KMS-11 (cell line): ENCODE results near the gene KLHDC7B.

Source experiments
- H2AFZ ChIP-seq: fragments of 200-600 bp; sonication (generic); 2 replicates; pipeline ENCODE4 v1.6.1; 2016; ENCODE audit warnings: antibody characterized with exemption, mixed run types, low read depth
- H3K27ac ChIP-seq: fragments of 200-600 bp; sonication (generic); 2 replicates; pipeline ENCODE4 v1.6.1; 2016; ENCODE audit warnings: mild to moderate bottlenecking, mixed run types
- H3K27me3 ChIP-seq: fragments of 200-600 bp; sonication (generic); 2 replicates; pipeline ENCODE4 v1.6.1; 2017; ENCODE audit warnings: mild to moderate bottlenecking, low read depth, mixed run types, moderate library complexity; ENCODE audit not compliant: insufficient read depth
- H3K36me3 ChIP-seq: fragments of 200-600 bp; sonication (generic); 2 replicates; pipeline ENCODE4 v1.6.1; 2017; ENCODE audit warnings: mild to moderate bottlenecking, mixed run types; ENCODE audit not compliant: insufficient read depth
- H3K4me1 ChIP-seq: fragments of 200-600 bp; sonication (generic); 2 replicates; pipeline ENCODE4 v1.6.1; 2016; ENCODE audit warnings: mild to moderate bottlenecking, low read depth, mixed run types; ENCODE audit not compliant: poor library complexity, severe bottlenecking
- H3K4me2 ChIP-seq: fragments of 200-600 bp; sonication (generic); 2 replicates; pipeline ENCODE4 v1.7.0; 2016; ENCODE audit warnings: mild to moderate bottlenecking, mixed run types
- H3K4me3 ChIP-seq: fragments of 200-600 bp; sonication (generic); IDR thresholded peaks from 2 replicates; pipeline ENCODE4 v1.6.1; 2017; ENCODE audit warnings: low read depth, low read length, mixed read lengths; ENCODE audit not compliant: insufficient read depth
- H3K79me2 ChIP-seq: fragments of 200-600 bp; sonication (generic); 2 replicates; pipeline ENCODE4 v1.6.1; 2016; ENCODE audit warnings: low read depth, mixed run types; ENCODE audit not compliant: insufficient read depth
- H3K9ac ChIP-seq: fragments of 200-600 bp; sonication (generic); 2 replicates; pipeline ENCODE4 v1.6.1; 2016; ENCODE audit warnings: mild to moderate bottlenecking, mixed run types
- H4K20me1 ChIP-seq: fragments of 200-600 bp; sonication (generic); 2 replicates; pipeline ENCODE4 v1.6.1; 2016; ENCODE audit warnings: mild to moderate bottlenecking, mixed run types; ENCODE audit not compliant: insufficient read depth
- CTCF ChIP-seq: fragments of 200-600 bp; sonication (generic); conservative IDR thresholded peaks from 2 replicates; pipeline ENCODE4 v1.6.1; 2017; ENCODE audit warnings: low read depth, mild to moderate bottlenecking, antibody characterized with exemption, low read length, moderate library complexity, mixed read lengths

The KLHDC7B gene

GRCh38 chr22:50561401-50562358 is 16.0 kb downstream of the KLHDC7B start:
- H4K20me1 ChIP-seq = no peaks in the 10 kb centered on the region
- H2AFZ ChIP-seq = no peak overlapping the region
- no peaks in the 10 kb centered on the region for H3K36me3 ChIP-seq
- no peak overlapping the region for H3K4me2 ChIP-seq
- H3K27me3 ChIP-seq = no peaks in the 10 kb centered on the region
- H3K4me3 ChIP-seq = no peak overlapping the region
- no peak overlapping the region for H3K9ac ChIP-seq
- TF ChIP-seq CTCF = no peak
- H3K79me2 ChIP-seq = no peaks in the 10 kb centered on the region
- no peak overlapping the region for H3K27ac ChIP-seq
- peaks cover 6% of the 10 kb centered on the region for H3K4me1 ChIP-seq

GRCh38 chr22:50562523-50563412 is 17.1 kb downstream of the KLHDC7B start, which contains the start of gene SYCE3:
Gene SYCE3, minus strand, starts transcription at chr22:50562919. Its CDS starts 6,514 bp downstream, at chr22:50556405.
- peak; percentile 61 for TF ChIP-seq CTCF
- Histone ChIP-seq H3K4me2 (peak within 1 kb of the TSS; percentile 80), H3K36me3 (no peaks in the 10 kb centered on the region), H4K20me1 (no peaks in the 10 kb centered on the region), H3K79me2 (no peaks in the 10 kb centered on the region), H3K27ac (no peak within 1 kb of the TSS), H2AFZ (peak within 1 kb of the TSS; percentile 73), H3K4me1 (peaks cover 6% of the 10 kb centered on the region), H3K4me3 (no peak within 1 kb of the TSS), H3K27me3 (no peaks in the 10 kb centered on the region), H3K9ac (peak within 1 kb of the TSS; percentile 27; the same call in 1 of the 2 replicates)

- Histone ChIP-seq H3K4me1 (peaks cover 6% of the 10 kb centered on the region), H3K27me3 (no peaks in the 10 kb centered on the region), H3K4me3 (no peak overlapping the region), H3K9ac (peak overlapping the region; percentile 27; the same call in 1 of the 2 replicates), H2AFZ (peak overlapping the region; percentile 73), H3K4me2 (peak overlapping the region; percentile 80), H4K20me1 (no peaks in the 10 kb centered on the region), H3K36me3 (no peaks in the 10 kb centered on the region), H3K27ac (no peak overlapping the region), H3K79me2 (no peaks in the 10 kb centered on the region)
- no peak for TF ChIP-seq CTCF
Measured at GRCh38 chr22:50563413-50564160, 17.9 kb downstream of the KLHDC7B start.

- Histone ChIP-seq H3K9ac (no peak overlapping the region), H3K4me1 (peaks cover 6% of the 10 kb centered on the region), H3K36me3 (no peaks in the 10 kb centered on the region), H4K20me1 (no peaks in the 10 kb centered on the region), H2AFZ (no peak overlapping the region), H3K27me3 (no peaks in the 10 kb centered on the region), H3K4me3 (no peak overlapping the region), H3K4me2 (no peak overlapping the region), H3K27ac (no peak overlapping the region), H3K79me2 (no peaks in the 10 kb centered on the region)
- TF ChIP-seq CTCF = no peak
Measured at GRCh38 chr22:50564289-50564688, 18.6 kb downstream of the KLHDC7B start.
